22Rv1 (cell line): ENCODE data around the gene YEATS4.

ENCODE experiments used
- CTCF ChIP-seq: fragments of 450-650 bp; IDR thresholded peaks from 2 replicates; pipeline ENCODE4 v1.5.1; 2017; ENCODE audit warnings: mild to moderate bottlenecking
- ZFX ChIP-seq: fragments of 450-650 bp; IDR thresholded peaks from 2 replicates; pipeline ENCODE4 v1.6.1; 2017; ENCODE audit warnings: antibody characterized with exemption, borderline replicate concordance

GRCh38 chr12:69421548-69421947, 62.0 kb downstream of the YEATS4 start:
- no peak for TF ChIP-seq CTCF
- TF ChIP-seq ZFX: no peak
